Stimulated activated CD4-positive, alpha-beta T cell treated with anti-CD3 and anti-CD28 coated beads, Interleukin-4, amount 100 ng/mL, for 48 hours (primary cell): Measurements from ENCODE around the gene LCLAT1.
A peak's percentile ranks its signal among the peaks of the same experiment; 100 is the strongest.
"Not testable (repeated sequence)": the region's sequence is repeated elsewhere in the genome, so short reads cannot be mapped to it uniquely, and the experiment has no call there.

ENCODE experiments used
- DNase-seq, 2 donors: peaks; one replicate each; pipeline ENCODE4 v3.0.0-alpha.2; 2020; ENCODE audit warnings: low read depth in 2 of 2

The LCLAT1 gene

GRCh38 chr2:30643013-30643412, 196.0 kb downstream of the LCLAT1 start:
- DNase-seq: not testable (repeated sequence)

GRCh38 chr2:30643674-30644073, 196.6 kb downstream of the LCLAT1 start:
- DNase-seq: no peak

- no peak for DNase-seq
These were observed 198.2 kb downstream of the LCLAT1 start for GRCh38 chr2:30645081-30645744.

GRCh38 chr2:30645745-30646119, 198.7 kb downstream of the LCLAT1 start:
- no peak for DNase-seq

GRCh38 chr2:30647752-30648457, 200.9 kb downstream of the LCLAT1 start:
- DNase-seq: no peak

DNA sequence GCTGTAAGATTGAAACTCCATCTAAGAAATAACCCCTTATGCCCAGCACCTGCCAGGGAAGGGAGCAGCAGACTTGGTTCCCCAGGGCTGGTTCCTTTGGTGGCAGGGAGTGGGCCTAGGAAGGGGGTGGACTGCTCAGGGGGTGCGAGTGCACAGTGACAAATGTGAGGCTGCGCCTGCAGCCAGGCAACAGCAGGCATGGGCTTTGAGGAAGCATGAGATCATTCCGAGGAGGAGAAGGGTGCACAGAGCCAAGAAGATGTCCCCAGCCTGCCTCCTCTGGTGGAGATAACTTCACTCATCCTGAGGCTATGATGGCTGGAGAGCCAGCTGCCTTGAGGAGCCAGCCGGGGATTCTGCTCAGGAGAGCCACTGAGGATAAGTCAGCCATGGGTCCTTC, 202.2 kb downstream of the LCLAT1 start:
- DNase-seq: no peak

GRCh38 chr2:30649828-30650227, 202.8 kb downstream of the LCLAT1 start:
- no peak for DNase-seq

GRCh38 chr2:30652271-30652915, 205.3 kb downstream of the LCLAT1 start:
- DNase-seq: no peak

- DNase-seq: no peak
These were observed 206.8 kb downstream of the LCLAT1 start for GRCh38 chr2:30653847-30654246.

- DNase-seq: no peak
These were observed 207.4 kb downstream of the LCLAT1 start for GRCh38 chr2:30654404-30654803.

DNA sequence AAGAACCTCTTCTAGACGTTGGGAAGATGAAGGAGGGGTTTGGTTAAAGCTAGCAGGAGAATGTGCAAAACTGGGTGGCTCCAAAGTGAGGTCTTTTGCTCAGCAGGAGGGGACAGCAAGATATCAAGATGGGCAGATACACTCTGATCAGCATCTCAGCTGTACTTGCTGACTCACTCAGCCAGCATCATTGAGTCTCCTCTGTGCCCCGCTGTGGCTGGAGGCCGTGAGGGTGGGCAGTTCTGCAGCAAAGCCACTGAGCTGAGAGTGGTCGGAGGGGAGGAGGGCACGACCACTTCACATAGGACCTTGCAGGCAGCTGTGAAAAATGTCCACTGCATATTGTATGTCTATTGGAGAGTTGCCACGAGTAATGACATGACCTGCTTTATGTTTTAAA, 208.2 kb downstream of the LCLAT1 start:
- DNase-seq: no peak

- no peak for DNase-seq
These were observed 208.6 kb downstream of the LCLAT1 start for GRCh38 chr2:30655660-30656059.

DNA sequence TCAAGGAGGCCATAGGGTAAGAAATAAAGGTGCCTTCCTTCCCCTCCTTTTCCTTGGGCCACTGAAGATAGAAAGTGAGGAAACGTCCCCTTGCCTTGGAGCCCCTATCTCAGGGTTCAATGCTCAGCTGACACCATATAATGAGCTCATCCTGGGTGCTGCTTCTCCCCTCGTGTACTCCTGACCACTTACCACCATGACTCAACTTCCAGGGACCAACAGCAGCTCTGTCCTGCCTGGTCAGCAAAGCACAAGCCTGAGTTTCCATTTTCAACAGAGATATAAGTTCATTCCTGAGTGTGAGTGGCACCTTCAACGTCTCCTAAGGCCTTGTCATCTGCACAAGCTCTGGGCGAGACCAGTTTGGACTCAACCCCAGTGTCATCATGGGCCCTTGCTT, 209.0 kb downstream of the LCLAT1 start:
- DNase-seq: no peak

DNA sequence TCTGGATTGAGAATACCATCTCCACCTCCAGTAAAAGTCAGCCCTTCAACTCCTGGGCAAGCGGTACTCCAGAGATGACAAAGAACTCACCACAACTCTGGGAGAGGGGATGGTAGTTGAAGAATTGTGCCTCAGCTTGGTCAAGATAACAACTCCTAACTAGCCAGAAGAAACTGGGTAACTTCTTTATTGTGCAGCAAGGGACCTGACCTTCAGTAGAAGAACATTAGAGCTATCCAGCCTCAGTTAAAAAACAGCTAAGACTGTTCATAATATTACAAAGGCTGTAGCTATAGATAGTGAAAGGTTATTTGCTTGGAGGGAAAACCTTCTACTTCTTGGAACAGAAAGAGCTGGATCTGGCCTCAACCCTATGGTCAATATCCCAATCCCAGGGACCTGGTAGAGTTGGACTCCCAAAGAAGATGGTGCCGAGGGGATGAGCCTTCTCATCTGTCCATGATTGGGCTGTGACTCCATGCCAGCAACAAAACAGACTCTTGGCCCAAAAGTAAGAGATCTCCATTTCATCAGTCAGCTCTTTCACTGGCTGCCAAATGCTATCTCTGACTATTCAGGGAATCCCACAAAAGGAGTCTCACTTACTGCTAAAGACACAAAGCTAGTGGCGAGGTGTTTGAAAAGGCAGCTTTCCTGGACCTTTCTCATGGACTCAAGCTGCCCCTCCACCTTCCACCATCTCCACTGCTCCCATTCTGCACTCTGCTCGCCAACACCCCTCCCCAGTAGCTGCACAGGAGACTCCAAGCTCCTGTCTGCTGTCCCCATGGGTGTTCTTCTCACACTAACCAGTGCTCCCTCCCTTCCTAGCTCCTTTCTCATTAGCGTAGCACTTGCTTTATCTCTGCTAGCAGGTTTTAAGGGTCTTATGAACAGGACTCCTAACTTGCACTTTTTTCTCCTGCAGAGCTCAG, 214.4 kb downstream of the LCLAT1 start:
- DNase-seq: no peak

DNA sequence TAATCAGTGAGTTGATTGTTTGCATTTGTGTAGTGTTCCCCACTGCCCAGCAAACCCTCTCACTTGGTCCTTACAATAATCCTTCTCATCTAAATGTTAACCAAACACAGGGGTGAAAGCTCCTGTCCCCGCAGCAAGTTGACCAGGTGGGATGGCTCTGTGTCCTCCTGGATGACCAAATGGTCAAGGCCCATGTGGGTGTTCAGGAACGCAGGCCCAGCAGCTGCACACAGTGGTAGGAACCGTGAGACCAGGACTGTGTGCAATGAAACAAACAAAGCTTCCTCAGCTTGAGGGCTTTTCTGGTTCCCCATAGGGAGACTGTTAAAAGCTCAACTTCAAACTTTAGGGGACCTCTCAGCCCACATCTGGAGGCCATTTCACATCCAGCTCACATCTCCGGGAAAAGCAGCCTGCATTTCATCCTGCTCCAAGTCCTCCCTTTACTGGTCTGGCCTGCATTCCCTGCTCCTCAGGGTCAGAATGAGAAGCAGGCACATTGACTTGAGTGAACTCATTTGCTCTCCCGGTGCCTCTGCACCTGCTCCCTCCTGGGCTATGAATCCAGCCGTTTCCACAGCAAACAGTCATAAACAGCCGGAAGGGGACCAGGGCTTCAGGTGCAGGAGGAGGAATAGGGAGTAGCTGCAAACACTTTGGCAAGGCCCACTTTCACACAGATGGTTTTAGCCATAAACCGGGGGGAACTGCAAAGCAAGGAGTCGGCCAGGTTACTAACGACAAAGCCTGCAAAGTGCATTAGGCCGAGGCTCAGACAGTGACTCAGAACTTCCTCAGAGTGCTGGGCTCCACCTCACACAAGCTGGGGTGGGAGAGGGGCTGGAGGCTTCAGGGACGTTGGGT, 215.5 kb downstream of the LCLAT1 start:
- no peak for DNase-seq

- no peak for DNase-seq
These were observed 216.3 kb downstream of the LCLAT1 start for GRCh38 chr2:30663321-30663720.

DNA sequence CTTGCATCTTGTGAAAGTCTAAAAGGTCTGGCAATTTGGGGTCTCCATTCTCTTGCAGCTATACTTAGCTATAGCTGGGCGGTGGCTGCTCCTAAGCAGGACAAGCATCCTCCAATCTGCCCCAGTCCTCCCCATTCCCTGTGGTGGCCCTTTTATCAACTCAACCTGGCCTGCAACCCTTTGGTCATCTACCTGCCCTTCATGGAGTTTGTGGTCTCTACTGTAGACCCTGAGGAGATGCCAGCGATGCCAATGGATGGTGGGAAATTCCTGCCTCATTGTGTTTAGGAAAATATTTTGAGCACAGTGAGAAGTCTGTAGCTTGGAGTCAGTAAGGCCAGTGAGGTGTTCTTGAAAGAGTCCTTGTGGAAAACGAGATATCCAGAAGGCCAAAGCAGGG, 216.8 kb downstream of the LCLAT1 start:
- no peak for DNase-seq

DNA sequence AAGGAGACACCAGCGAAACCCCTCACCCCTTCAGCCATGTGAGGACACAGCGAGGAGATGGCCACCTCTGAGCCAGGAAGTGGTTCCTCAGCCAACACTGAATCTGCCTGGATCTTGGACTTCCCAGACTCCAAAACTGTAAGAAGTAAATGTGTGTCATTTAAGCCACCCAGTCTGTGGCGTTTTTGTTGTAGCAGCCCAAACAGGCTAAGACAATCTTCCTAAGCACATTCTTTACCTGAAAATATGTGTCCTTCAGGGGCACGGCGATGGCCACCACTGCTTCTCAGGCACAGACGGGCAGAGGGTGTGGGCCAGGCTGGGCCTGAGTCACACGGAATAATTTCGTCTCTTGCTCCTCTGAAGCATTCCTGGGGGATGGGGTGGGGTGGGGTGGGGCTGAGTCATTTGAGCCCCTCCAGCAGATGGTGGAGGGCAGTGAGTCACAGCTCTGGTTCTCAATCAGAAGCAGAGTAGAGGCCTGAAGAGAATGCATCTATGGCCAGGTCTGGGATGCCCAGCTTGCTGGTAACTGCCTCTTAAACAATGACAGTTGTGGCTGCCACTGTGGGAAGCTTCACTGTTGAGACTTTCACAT, 217.8 kb downstream of the LCLAT1 start:
- peak in 1 of 2 donors; percentile 11 for DNase-seq

DNA sequence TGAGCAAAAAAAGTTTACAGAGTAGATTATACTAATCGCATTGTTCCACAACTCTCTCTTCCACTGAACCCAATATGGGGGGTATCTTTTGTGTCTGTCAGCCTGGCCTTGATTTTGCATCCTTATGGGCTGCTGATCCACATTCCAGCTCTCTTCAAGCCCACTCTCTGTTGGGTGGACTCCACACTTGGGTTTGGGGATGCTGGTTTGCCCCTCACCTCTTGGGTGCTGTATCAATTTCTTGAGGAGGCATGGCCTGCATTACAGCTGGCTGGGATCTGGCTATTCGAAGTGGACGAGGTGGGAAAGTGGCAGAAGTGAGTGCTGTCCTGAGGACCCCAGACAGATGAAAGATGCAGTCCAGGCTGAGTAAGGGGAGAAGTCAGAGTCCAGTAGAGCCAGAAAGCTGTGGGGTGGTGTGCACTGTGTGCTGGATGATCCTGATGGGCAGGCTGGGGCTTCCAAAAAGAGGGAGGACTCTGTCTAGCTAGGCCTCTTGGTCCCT, 218.8 kb downstream of the LCLAT1 start:
- DNase-seq: no peak

DNA sequence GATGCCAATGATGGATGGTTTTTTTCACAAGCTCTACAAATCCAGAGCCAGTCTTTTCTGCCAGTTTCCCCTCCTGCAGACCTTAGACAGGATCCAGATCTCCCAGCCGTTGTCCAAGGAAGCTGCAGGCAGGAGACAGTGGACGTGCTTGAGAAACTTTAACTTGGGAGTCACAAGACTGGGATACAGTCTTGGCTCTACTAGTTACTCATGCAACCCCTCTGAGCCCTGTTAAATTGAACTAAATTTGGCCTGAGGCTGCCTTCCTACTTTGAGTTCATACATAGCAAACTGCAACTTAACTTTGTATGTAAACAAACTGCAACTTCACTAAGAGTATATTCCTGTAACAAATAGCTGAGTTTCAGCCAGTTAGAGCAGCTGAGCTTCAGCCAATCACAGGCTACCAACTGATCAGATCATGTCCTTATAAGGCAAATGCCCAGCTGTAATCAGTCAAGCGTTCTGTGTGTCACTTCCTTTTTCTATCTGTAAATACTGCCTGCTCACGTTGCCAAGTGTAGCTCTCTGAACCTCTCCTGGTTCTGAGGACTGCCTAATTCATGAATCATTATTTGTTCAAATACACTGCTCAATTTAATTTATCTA, 219.3 kb downstream of the LCLAT1 start:
- no peak for DNase-seq
